ENCODE measurements around the gene UBE2L3.
"Not testable (repeated sequence)": the region's sequence is repeated elsewhere in the genome, so short reads cannot be mapped to it uniquely, and the experiment has no call there.

Gene UBE2L3

DNA sequence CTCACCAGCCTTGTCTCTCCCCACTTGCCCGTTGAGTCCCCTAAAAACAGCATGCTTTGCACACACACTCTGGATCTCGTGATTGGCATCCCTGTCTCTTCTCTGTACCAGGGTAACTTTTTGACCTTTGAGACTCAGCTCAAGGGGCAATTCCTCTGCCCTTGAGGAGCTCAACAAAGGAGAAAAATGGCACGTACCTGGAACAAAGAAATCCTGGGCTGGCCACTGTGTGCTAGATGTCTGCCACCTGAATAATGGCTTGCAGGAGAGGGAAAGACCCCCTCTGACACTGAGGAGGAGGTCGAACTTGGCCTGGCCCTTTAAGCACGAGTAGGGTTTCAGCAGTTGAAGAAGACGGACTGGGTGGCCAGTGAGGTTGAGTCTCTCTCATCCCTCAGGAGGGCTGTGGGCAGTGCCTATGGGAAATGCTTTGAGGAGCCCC, 5.8 kb downstream of the UBE2L3 start:
- DNase-seq = no peak

DNA sequence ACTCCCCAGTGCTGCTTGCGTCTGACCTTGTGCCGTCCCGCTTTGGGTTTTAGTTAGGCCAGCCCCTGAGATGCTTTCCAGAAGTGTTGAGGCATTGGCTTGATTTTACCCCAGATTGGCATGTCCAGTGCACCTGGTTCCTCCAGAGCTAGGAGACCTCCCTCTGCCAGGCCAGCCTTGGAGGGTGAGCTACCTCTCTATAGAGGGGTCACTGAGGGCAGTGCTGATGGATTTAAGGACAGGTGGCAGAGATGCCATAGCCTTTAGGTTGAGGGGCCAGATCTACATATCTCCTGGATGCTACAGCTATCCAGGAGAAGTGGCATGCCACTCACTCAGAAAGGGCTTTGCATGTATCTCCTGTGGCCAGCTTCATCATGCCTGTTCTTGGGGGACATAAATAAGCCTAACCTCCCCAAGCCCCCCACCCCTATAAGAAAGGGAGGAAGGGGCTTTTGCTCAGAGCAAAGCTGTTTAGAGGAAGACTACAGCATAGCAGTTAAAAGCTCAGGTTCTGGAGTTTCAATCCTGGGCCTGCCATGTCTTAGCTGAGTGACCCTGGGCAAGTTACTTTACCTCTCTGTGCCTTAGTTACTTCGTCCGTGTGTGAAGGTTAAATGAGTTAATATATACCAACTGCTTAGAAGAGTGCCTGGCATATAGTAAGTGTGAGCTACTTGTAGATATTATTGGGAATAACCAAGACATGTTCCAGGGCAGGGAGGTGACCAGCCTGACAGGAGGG, 6.4 kb downstream of the UBE2L3 start:
- DNase-seq = no peak

DNA sequence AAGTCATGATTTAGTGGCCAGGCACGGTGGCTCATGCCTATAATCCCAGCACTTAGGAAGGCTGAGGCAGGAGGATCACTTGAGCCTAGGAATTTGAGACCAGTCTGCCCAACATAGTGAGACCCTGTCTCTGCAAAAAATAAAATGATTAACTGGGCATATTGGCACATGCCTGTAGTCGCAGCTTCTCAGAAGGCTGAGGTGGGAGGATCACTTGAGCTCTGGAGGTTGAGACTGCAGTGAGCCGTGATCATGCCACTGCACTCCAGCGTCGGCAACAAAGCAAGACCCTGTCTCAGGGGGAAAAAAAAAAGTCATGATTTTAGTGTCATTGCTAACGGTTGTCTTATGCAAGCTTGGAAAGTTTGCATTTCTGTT, 11.9 kb downstream of the UBE2L3 start:
- no peak for DNase-seq

DNA sequence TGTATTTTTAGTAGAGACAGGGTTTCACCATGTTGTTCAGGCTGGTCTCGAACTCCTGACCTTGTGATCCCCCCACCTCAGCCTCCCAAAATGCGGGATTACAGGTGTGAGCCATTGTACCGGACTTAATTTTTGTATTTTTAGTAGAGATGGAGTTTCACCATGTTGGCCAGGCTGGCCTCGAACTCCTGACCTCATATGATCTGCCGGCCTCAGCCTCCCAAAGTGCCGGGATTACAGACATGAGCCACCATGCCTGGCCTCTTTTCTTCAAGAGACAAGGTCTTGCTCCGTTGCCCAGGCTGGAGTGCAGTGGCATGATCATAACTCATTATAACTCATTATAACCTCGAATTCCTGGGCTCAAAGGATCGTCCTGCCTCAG, 13.1 kb downstream of the UBE2L3 start:
- DNase-seq = not testable (repeated sequence)

DNA sequence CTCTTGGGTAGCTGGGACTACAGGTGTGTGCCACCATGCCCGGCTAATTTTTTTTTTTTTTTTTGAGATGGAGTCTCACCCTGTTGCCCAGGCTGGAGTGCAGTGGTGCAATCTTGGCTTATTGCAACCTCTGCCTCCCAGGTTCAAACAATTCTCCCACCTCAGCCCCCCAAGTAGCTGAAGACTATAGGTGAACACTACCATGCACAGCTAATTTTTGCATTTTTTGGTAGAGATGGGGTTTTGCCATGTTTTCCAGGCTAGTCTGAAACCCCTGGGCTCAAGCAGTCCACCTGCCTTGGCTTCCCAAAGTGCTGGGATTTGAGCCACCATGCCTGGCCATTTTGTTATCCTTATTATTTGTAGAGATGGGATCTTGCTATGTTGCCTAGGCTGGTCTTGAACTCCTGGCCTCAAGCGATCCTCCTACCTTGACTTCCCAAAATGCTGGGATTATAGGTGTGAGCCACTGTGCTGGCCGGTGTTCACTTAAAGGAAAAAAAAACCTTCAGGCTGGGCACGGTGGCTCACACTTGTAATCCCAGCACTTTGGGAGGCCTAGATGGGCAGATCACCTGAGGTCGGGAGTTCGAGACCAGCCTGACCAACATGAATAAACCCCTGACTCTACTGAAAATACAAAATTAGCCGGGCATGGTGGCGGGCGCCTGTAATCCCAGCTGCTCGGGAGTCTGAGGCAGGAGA, 13.6 kb downstream of the UBE2L3 start:
- not testable (repeated sequence) for DNase-seq

DNA sequence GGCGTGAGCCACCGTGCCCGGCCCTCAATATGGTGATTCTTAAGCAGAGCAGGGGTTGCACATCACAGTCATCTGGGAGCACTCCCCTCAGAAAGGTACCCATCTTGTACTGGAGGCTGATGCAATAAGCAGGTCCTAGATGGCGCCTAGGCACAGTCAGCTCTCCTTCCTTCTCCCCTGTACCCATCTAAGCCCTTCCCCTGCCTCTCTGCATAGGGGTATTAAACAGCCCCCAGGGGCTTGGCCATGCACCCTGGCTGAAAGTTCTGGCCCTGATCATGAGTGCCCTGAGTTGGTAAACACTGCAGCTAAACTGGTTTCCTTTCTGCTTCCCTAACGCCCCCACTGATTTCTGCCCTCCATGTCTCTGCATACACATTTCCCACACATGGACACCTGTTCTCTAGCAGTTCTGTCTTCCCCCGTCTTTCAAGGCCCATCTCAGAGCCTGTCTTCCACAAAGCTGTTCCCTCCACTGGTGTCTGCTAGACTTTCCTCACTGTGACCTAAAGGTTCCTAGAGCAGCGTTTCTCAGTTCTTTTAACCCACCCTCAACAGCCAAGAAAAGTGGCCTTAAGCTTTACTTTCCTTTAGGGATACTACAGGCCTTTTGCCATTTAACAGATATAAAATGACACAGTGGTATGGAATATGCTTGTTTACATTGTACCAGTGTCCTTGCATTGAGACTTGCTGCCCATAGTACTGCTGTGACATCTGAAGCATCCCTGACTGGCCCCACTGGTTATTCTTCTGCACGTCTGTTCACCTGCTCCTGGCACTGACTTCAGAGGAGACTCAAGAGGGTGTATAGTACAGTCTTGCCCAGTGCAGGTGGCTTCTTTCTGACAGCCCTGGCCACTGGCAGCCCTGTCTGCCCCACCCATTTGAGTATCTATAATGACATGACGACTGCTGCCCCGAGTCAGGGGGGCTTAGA, 15.6 kb downstream of the UBE2L3 start:
- DNase-seq = no peak

DNA sequence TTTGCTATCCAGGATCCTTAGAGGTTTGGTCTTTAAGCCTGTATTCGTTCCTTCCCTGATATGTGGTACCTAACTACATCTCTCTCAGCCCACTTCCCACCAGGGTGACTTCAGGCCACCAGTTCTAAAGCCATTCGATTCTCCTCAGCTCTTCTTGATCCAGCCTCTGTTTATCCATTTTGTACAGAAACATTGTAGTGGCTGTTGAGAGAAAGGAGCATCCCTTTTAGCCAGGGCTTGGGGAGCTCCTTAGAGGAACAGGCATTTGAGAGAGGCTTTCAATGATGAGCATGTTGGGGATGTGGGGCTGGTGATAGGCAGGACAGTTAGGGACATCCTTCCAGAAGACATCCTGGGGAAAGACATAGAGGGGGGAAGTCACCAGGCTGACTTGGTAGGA, 17.9 kb downstream of the UBE2L3 start:
- DNase-seq = no peak

DNA sequence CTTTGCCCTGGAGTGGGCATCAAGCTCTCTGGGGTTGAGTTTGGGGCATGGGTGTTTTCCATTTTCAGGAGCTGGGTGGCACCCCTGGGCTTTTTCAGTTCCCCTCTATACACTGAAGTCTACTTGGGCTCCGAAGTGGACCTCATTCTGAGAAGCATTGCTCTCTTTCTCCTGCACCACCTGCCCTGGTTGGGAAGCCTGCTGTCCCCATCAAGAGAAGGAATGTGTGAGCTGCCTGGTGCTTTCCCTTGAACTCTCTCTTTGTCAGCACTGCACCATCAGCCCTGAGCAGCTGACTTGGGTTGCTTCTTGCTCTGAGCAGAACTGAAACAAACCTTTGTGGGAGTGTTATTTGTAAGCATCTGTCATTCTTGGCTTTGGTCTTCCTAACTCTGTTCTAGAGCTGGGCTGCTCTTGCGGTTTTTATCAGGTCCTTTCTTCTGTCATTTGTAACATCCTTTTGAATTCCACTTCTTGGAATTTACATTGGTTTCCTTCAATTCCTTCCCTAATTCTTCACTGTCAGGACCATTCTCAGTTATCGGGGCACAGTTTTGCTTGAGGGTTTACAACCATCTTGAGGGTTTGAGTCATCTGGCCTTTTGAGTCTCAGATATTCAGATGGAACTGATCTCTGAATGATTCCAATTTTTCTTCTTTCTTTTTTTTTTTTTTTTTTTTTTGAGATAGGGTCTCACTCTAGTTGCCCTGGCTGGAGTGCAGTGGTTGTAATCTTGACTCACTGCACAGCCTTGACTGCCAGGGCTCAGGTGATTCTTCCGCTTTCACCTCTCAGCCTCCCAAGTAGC, 20.5 kb downstream of the UBE2L3 start:
- DNase-seq = no peak

DNA sequence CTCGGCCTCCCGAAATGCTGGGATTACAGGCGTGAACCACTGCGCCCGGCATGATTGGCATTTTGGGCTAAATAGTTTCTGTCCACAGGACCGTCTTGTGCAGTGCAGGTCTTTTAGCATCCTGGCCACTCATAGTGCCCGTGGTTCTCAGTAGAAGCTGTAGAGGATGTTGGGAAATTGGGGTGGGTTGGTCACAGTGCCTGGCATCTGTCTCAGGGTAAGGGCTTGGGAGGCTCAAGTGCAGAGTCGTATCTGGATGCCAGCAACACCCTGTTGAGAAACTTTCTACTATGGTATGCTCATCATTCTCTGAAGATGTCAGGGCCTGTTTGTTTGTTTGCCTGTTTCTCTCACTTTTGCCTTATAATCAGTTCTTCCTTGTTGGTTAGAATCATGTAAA, 21.9 kb downstream of the UBE2L3 start:
- DNase-seq = no peak

DNA sequence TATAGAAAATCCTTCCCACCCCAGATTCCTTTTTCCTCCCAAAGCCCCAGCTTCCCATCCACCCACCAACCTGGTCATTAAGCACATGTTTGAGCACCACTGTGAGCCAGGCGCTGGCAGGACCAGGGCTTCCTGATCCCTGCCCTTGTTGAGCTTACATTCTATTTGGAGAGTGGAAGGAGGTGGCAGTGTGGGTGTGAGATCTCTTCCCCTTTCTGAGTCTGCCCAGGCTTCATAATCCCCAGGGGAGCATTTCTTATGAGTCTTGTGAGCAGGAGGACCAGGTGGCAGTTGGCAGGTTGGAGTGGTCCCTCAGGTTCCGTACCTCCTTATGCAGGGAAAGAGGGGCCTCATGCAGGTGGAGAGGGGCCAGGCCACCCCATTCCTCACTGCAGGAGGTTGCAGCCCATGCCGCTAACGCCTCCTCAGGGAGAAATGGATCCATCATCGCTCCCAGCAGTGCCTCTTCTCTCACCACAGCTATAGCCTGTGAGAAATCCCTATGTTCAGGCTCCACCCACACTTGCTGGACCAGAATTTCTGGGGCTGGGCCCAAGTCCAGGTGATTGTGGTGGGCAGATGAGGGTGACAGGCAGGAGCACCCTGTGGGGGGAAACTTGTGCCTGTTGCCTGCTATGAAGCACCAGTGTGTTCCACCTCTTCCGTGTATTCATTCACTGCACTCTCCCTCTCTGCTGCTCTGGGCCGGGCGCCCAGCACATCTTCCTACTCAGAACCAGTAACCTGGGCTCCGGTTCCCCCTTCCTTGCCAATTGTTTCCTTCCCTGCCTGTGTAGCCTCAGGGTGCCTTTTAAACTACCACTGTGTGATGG, 23.5 kb downstream of the UBE2L3 start:
- DNase-seq = no peak

DNA sequence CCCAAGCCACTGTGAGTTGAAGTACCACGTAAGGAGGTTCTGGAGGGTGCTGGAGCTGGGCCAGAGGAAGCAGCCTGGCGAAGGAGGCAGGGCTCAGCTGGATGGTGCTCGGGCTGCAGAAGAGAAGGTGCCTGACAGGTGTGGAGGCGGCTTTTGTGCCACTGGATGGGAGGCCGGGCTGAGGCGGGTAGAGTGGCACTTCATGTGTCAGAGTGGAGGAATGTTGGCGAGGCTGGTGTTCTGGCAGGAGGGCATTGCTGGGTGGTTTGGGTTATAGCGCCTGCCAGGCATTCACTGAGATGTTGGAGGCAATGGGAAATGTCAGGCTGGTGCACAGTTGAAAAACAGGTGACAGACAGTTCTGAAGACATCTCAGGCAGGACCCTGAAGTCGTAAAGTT, 24.2 kb downstream of the UBE2L3 start:
- DNase-seq = no peak

DNA sequence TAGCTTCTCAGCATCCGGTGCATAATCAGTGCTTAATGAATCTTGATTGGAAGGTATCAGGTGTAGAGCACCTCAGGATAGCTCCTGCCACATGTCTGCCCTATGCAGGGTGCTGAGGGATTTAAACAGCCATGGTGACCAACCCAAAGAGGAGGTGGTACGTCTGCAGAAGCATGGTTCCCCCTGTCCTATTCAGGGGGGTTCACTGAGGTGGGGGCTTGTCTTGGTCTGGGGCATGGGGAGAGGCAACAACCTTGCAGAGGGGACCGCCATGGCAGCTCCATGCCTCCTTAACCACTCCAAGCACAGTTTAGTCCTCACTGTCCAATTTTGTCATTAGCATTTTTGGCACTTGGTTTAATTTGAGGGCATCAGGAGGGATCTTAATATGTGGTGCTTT, 24.9 kb downstream of the UBE2L3 start:
- DNase-seq = no peak

DNA sequence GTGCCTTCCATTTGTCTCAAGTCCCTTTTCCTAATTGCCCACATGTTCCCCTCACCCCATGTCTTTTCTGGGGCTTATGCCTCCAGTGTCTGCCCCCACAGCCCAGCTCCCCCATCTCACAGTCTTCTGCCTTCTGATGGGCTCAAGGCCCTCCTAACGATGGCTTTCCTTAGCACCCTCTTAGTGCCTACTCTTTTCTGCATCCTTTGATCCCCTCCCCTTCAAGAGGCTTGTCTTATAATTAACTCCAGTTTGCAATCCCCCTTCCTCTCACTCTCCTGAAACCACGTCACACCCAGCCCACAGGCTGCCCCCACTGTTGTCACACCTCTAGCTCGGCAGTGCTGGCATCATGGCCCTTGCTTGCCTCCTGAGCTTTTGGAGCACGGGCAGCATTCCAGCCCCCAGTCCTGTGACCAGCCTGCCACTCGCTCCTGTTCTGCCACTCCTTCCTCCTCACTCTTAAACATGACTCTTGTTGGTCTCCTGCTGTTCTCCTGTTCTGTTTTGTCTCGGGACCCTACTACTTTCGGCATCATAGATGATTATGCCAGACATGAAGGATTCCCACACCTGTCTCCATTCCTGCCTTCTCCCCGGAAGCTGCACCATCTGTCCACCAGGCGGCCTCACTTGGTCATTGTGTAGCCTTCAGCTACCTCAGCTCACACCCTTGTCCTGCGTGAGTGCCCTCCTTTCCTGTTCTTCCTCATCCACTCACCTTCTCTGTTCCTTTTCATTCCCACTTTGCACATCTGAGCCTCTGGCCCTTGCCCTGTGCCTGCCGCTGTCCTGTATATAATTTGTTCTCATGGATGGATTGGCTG, 26.1 kb downstream of the UBE2L3 start:
- no peak for DNase-seq

DNA sequence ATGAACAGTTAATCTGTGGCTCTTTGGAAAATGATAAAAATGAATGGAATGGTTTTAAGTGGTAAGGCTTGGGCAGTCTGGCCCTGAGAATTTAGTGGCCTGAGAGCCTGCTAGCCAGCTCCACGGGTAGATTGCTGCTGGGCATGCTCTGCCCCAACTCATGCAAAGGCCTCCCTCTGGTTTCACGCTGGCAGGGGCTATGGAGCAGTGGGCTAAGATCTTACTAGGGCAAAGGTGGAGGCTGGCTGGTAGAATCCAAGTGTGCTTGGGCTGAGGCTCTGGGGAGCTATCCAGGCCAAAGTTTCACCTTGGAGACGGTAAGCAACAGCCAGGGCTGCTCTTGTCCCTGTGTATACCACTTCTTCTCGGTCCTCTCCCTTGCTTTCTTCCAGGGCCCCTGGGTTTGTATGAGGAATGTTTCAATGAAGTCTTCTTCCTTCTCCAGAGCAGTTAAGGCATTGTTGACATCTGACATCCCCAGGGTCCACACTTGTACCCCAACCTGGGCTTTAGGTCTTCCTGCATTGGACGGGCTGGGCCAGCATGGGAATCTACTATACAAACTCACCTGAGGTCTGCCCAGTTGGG, 27.4 kb downstream of the UBE2L3 start:
- no peak for DNase-seq

DNA sequence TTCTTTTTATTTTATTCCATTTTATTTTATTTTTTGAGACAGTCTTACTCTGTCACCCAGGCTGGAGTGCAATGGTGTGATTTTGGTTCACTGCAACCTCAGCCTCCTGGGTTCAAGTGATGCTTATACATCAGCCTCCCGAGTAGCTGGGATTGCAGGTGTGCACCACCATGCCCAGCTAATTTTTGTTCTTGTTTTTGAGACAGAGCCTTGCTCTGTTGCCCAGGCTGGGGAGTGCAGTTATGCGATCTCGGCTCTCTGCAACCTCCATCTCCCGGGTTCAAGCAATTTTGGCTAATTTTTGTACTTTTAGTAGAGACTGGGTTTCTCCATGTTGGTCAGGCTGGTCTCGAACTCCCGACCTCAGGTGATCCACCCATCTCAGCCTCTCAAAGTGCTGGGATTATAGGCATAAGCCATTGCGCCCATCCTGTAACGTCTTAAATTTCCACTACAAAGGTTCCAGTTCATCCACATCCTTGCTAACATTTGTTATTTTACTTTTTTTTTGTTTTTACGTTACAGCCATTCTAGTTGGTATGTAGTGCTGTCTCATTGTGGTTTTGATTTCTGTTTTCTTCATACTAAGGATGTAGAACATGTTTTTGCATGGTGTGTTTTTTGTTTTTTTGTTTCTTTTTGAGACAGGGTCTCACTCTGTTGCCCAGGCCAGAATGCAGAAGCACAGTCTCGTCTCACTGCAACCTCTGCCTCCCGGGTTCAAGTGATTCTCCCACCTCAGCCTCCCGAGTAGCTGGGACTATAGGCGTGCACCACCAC, 29.0 kb downstream of the UBE2L3 start:
- not testable (repeated sequence) for DNase-seq

DNA sequence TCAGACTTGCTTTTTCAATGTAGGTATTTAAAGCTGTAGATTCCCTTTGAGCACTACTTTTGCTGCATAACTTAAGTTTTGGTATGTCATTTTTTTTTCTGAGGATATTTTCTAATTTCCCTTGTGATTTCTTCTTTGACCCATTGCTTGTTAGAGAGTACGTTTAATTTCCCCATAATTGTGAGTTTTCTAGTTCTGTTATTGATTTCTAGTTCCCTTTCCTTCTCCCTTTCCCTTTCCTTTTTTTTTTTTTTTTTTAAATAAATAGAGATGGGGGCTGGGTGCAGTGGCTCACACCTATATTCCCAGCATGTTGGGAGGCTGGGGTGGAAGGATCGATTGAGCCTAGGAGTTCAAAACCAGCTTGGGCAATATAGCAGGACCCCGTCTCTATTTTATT, 30.8 kb downstream of the UBE2L3 start:
- DNase-seq = no peak

DNA sequence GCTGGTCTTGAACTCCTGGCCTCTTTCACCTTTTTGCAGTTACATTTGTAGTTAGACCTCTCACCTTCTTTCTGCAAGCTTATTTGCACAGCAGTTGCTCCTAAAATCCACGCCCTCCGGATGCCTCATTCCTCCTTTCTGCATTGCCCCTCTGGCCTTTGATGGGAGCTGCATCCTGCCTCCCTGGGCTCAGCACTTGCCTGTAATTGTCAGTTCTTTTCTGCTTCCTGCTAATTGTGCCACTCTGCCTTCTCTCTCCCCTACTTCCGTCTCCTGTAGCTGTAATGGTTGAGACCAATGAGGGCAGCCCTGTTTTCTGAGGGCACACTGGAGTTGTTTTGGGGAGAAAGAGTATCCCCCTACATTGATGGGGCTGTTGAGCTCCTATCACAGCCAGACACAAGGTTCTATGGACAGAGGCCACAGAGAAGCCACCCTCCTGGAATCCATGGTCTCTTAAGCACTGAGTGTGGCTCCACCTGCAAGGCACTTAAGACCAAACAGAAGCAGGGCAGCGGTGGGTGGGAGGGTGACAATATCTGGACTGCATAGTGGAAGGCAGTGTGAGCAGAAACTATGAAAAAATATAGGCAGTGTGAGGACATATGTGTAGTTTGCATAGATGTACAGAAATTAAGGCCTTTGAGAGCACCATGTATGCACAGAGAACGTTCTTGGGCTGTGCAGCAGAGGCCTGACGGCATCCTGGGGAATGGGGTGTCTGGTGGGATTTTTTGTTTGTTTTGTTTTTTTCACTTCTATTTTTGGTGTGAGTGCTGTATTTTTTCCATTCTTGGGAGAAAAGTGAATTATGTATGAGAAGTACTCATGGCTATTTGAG, 31.8 kb downstream of the UBE2L3 start:
- DNase-seq = no peak

DNA sequence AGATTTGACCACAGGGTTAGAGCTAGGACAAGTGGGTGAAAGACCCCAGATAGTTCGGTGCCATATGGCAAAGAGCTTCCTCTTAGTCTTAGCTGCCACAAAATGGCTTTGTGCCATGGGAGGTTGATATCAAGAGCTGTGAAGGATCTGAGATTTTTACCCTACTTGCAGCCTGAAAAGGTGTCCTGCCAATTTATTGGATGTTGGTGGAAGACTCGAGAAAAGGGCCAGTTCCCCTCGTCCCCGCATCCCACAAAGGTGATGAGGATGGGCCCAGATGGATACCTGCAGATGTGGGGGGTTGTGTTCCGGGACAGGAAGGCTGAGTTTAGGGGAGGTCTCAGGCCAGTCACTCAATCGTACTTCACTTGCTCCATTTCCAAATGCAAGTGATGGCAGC, 35.1 kb downstream of the UBE2L3 start:
- no peak for DNase-seq

DNA sequence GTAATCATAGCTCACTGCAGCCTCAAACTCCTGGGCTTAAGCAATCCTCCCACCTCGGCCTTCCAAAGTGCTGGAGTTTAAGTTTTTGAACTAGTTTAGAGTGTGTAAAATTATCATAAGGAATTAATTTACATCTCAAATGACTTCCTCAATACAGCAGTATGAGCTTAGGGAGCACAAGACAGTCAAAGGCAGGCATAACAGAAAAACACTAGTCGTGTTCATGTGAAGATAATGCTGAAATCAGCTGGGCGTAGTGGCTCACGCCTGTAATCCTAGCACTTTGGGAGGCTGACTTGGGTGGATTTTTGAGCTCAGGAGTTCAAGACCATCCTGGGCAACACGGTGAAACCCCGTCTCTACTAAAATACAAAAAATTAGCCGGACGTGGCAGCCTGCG, 36.5 kb downstream of the UBE2L3 start:
- no peak for DNase-seq
